HepG2 (cell line): ENCODE data around the gene METTL1. TPM values are rescaled to one million over a fixed set of nuclear protein-coding genes. Genes with fewer than 3 reads are reported as not detected.

ENCODE experiments used
- AKAP8 ChIP-seq: sonication (generic); formaldehyde crosslinking; IDR thresholded peaks from 2 replicates; pipeline ENCODE4 v1.5.1; 2020; ENCODE audit warnings: mild to moderate bottlenecking, missing genetic modification reagents
- ATF3 ChIP-seq: sonication (generic); formaldehyde crosslinking; IDR thresholded peaks from 2 replicates; pipeline ENCODE4 v1.4.0; 2020; ENCODE audit warnings: missing genetic modification reagents
- CSRNP1 ChIP-seq: sonication (generic); formaldehyde crosslinking; IDR thresholded peaks from 2 replicates; pipeline ENCODE4 v1.8.1; 2023; ENCODE audit warnings: mild to moderate bottlenecking, missing genetic modification reagents
- ETV5 ChIP-seq: IDR thresholded peaks from 2 replicates; pipeline ENCODE4 v1.6.1; 2018; ENCODE audit warnings: missing biosample characterization, missing genetic modification reagents, inconsistent platforms, borderline replicate concordance
- HMGA1 ChIP-seq: sonication (generic); formaldehyde crosslinking; conservative IDR thresholded peaks from 2 replicates; pipeline ENCODE4 v1.4.0; 2020; ENCODE audit warnings: missing genetic modification reagents
- HNRNPH1 ChIP-seq: fragments of 200-400 bp; formaldehyde crosslinking; optimal IDR thresholded peaks from 2 replicates; pipeline ENCODE3; 2017; ENCODE audit warnings: mild to moderate bottlenecking, low read depth, low read length
- MXD1 ChIP-seq: sonication (generic); formaldehyde crosslinking; IDR thresholded peaks from 2 replicates; pipeline ENCODE4 v1.4.0; 2020; ENCODE audit warnings: mild to moderate bottlenecking, missing genetic modification reagents
- PTBP1 ChIP-seq: fragments of 200-400 bp; formaldehyde crosslinking; IDR thresholded peaks from 2 replicates; pipeline ENCODE4 v1.6.1; 2018; ENCODE audit warnings: low read length, low read depth; ENCODE audit not compliant: poor library complexity, severe bottlenecking
- SETDB1 ChIP-seq: sonication (generic); formaldehyde crosslinking; IDR thresholded peaks from 2 replicates; pipeline ENCODE4 v1.5.1; 2020; ENCODE audit warnings: missing genetic modification reagents, mild to moderate bottlenecking, borderline replicate concordance
- SIX1 ChIP-seq: sonication (generic); formaldehyde crosslinking; IDR thresholded peaks from 2 replicates; pipeline ENCODE4 v1.4.0; 2020; ENCODE audit warnings: missing genetic modification reagents, borderline replicate concordance
- STAT6 ChIP-seq: sonication (generic); formaldehyde crosslinking; IDR thresholded peaks from 2 replicates; pipeline ENCODE4 v1.4.0; 2020; ENCODE audit warnings: missing genetic modification reagents, mild to moderate bottlenecking, borderline replicate concordance
- TBL1XR1 ChIP-seq: fragments of 150-350 bp; IDR thresholded peaks from 2 replicates; pipeline ENCODE4 v1.6.1; 2014; ENCODE audit warnings: borderline replicate concordance, low read length; ENCODE audit not compliant: partially characterized antibody
- YEATS4 ChIP-seq: sonication (generic); formaldehyde crosslinking; IDR thresholded peaks from 2 replicates; pipeline ENCODE4 v1.4.0; 2020; ENCODE audit warnings: missing genetic modification reagents, borderline replicate concordance
- ZBED4 ChIP-seq: sonication (generic); formaldehyde crosslinking; IDR thresholded peaks from 2 replicates; pipeline ENCODE4 v1.4.0; 2020; ENCODE audit warnings: missing genetic modification reagents, borderline replicate concordance
- ZBTB20 ChIP-seq: sonication (generic); formaldehyde crosslinking; IDR thresholded peaks from 2 replicates; pipeline ENCODE4 v1.8.1; 2023; ENCODE audit warnings: missing genetic modification reagents, low read depth, mild to moderate bottlenecking, borderline replicate concordance
- ZFP36 ChIP-seq: fragments of 150-350 bp; IDR thresholded peaks from 2 replicates; pipeline ENCODE4 v1.6.1; 2018; ENCODE audit warnings: borderline replicate concordance, low read length, low read depth; ENCODE audit not compliant: partially characterized antibody
- ZFYVE20 ChIP-seq: sonication (generic); formaldehyde crosslinking; IDR thresholded peaks from 2 replicates; pipeline ENCODE4 v1.8.0; 2023; ENCODE audit warnings: low read depth, mild to moderate bottlenecking, moderate library complexity, missing genetic modification reagents, borderline replicate concordance
- ZNF556 ChIP-seq: sonication (generic); formaldehyde crosslinking; IDR thresholded peaks from 2 replicates; pipeline ENCODE4 v1.4.0; 2020; ENCODE audit warnings: mild to moderate bottlenecking, missing genetic modification reagents, borderline replicate concordance
- polyA plus RNA-seq, 8 experiments: library from polyadenylated mRNA; depleted of rRNA in 3 of 8; stranded (reverse) in 7 of 8; unstranded in 1 of 8; fragments of >200 nt; fragmentation: Illumina TruSeq in 4 of 8; extraction: Trizol in 4 of 8; gene quantifications; 2 replicates each; pipeline versions ENCODE4 v1.2.1 to v1.2.3, GENCODE V29; 2011 to 2016; ENCODE audit warnings: low read depth in 4 of 8, missing spikeins in 1 of 8, mixed read lengths in 1 of 8; ENCODE audit not compliant: insufficient read depth in 1 of 8
- total RNA-seq, 5 experiments: library from RNA; depleted of rRNA; stranded (reverse); fragments of >200 nt; fragmentation: Illumina TruSeq; extraction: Trizol; gene quantifications; 2 replicates each; pipeline ENCODE4 v1.2.3, GENCODE V29; 2016; ENCODE audit warnings: low read depth in 1 of 5

Gene METTL1
- total and polyA plus RNA-seq, 2 of the 13 experiments (the other 11 are each of a cell fraction or from before 2014, with no cell fraction given) = 34.7 to 36.9 TPM

- TF ChIP-seq ZBED4 (CRISPR knock-in tag) = peak; percentile 36; the same call in 1 of the 2 replicates
- peak; percentile 94 for TF ChIP-seq CSRNP1 (CRISPR knock-in tag)
- peak; percentile 70; the same call in 1 of the 2 replicates for TF ChIP-seq ETV5 (CRISPR knock-in tag)
- TF ChIP-seq ZBTB20 (CRISPR knock-in tag) = 0 out of 2 replicates have a peak, but pooled peaks have one; percentile 22
- TF ChIP-seq ATF3 = peak; percentile 8; the same call in 1 of the 2 replicates
- peak; percentile 35 for TF ChIP-seq TBL1XR1
- no peak for TF ChIP-seq SETDB1 (CRISPR knock-in tag)
- TF ChIP-seq ZFYVE20 (CRISPR knock-in tag) = no peak
- TF ChIP-seq AKAP8 = peak; percentile 100
- peak; percentile 96 for TF ChIP-seq ZNF556 (CRISPR knock-in tag)
- TF ChIP-seq HNRNPH1 = no peak
- no peak for TF ChIP-seq HMGA1
- TF ChIP-seq SIX1 (CRISPR knock-in tag) = no peak
- no peak for TF ChIP-seq ZFP36
- no peak for TF ChIP-seq STAT6 (CRISPR knock-in tag)
- TF ChIP-seq YEATS4 (CRISPR knock-in tag) = peak; percentile 95
- TF ChIP-seq PTBP1 = peak; percentile 71
- TF ChIP-seq MXD1 (CRISPR knock-in tag) = peak; percentile 94
These were observed 19.9 kb downstream of the METTL1 start, which contains the start of gene CDK4 (continued) for GRCh38 chr12:57751788-57752667.
